ENCODE data around the gene CERCAM. TPM values are rescaled to one million over a fixed set of nuclear protein-coding genes. Genes with fewer than 3 reads are reported as not detected.

Gene CERCAM
- total RNA-seq, 1 donor from 2014 or later, result 14.0 TPM

DNA sequence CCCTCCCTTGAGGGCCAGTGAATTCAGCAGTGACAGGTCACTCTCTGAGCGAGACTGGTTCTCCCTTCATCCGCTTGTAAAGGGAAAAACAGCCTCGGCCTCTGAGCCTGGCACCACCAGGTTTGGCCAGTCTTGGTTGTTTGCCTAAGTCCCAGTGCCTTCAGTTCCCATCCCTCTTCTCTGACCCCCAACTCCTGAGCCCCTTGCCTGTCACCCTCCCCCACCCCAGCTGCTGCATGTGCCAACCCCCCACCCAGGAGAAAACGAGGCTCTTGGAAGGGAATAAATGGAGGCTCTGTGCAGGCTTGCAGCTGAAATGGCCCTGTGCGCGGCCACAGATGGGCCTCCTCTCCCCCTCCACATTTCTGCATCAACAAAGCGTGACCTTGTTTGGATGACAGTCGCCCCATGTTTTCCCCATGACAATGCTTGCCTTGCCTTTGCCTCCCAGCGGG, 46.4 kb upstream of the CERCAM start:
- TF ChIP-seq, protein P1, sequence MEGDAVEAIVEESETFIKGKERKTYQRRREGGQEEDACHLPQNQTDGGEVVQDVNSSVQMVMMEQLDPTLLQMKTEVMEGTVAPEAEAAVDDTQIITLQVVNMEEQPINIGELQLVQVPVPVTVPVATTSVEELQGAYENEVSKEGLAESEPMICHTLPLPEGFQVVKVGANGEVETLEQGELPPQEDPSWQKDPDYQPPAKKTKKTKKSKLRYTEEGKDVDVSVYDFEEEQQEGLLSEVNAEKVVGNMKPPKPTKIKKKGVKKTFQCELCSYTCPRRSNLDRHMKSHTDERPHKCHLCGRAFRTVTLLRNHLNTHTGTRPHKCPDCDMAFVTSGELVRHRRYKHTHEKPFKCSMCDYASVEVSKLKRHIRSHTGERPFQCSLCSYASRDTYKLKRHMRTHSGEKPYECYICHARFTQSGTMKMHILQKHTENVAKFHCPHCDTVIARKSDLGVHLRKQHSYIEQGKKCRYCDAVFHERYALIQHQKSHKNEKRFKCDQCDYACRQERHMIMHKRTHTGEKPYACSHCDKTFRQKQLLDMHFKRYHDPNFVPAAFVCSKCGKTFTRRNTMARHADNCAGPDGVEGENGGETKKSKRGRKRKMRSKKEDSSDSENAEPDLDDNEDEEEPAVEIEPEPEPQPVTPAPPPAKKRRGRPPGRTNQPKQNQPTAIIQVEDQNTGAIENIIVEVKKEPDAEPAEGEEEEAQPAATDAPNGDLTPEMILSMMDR (IDR thresholded peaks at IDR 0.05), result no peak
- DNase-seq (no peak), ATAC-seq (no peak)
- H3K9me3 ChIP-seq, result no peaks in the 10 kb centered on the region
- no peak overlapping the region for H3K4me3 ChIP-seq
- no peak overlapping the region for H3K27ac ChIP-seq
- peaks cover 31% of the 10 kb centered on the region for H3K36me3 ChIP-seq
- intact Hi-C loops (cut with DNase I), result no loop called here
- no peaks in the 10 kb centered on the region for H3K27me3 ChIP-seq
- H3K4me1 ChIP-seq, result peaks cover 18% of the 10 kb centered on the region

DNA sequence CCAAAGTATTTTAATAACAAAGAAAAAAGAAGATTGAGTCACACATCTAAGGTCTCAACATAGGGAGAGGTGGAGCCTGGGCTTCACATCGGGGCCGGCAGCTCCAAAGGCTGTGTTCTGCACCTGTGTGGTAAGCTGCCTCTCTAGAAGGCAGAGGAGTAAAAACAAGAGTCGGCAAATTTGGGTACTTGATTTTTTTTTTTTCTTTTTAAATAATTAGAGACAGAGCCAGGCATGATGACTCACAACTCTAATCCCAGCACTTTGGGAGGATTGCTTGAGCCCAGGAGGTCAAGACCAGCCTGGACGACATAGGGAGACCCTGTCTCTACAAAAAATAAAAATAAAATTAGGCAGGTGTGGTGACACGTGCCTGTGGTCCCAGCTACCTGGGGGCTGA, 44.8 kb upstream of the CERCAM start:
- Histone ChIP-seq H3K36me3 (peaks cover 42% of the 10 kb centered on the region), H3K4me3 (no peak overlapping the region)
- intact Hi-C loops (cut with DNase I), result no loop called here

DNA sequence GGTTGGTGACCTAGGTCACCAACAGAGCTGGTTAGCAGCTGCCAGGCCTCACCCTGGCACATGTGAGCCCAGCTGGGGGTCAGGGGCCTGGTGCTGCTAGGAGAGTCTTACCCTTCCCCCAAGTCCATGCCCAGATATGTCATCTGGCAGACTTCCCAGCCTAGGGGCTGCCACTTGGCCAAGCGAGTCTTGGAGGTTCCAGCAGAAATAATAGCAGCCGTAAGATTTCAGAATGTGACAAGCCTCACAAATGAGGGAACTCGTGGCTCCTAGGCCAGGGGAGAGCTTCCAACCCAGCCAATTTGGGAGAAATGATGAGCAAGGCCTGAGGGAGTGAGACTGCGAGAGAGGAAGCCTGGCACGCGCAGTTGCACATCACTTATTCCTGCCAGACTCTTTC, 38.4 kb upstream of the CERCAM start:
- Histone ChIP-seq H3K9me3 (no peaks in the 10 kb centered on the region), H3K4me1 (no peaks in the 10 kb centered on the region), H3K27me3 (no peaks in the 10 kb centered on the region), H3K27ac (no peak overlapping the region), H3K4me3 (no peak overlapping the region), H3K36me3 (peaks cover 60% of the 10 kb centered on the region)
- intact Hi-C loops (cut with DNase I), result no loop called here
- no peak for ATAC-seq
- TF ChIP-seq, protein P1 (IDR thresholded peaks at IDR 0.05), result no peak
- no peak for DNase-seq

More for the DNA sequence above, 44.8 kb upstream of the CERCAM start:
- H3K4me1 ChIP-seq, result peaks cover 13% of the 10 kb centered on the region
- no peaks in the 10 kb centered on the region for H3K27me3 ChIP-seq
- DNase-seq (no peak), ATAC-seq (no peak)
- H3K27ac ChIP-seq, result no peak overlapping the region
- TF ChIP-seq, protein P1 (IDR thresholded peaks at IDR 0.05), result no peak
- no peaks in the 10 kb centered on the region for H3K9me3 ChIP-seq

DNA sequence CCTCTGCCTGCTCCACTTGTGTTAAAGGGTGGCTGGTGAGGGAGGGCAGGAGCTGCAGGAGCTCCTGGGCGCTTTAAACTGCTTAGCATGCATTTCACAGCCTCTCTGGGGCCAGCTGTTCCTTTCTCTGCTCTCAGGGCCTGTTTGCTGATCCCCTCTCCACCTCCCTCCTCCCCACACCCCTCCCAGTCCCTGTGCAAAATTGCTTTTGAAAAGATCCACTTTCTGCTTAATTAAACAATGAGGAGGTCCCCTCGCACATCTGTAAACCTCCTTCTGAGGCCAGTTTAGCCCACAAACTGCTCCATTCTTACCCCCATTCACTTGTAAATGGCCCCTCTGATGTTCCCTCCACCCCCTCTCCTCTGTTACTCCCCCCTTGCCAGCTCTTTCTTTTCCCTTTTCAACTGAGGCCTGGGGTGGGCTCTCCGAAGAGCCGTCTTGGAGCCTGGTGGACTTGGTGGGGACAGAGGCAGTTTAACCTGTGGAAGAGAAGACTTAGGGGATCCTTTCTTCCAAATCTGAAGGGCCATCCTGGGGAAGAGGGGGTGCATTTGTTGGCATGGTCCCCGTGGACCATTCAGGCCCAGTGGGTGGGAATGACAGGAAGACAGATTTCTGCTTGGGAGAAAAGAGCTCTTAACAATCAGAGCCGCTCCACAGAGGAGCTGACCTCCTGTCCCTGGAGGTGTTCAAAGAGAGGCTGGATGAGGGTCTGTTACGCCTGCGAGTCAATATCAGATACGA, 37.5 kb upstream of the CERCAM start:
- no peak for ATAC-seq
- DNase-seq, result no peak
- Histone ChIP-seq H3K4me1 (no peaks in the 10 kb centered on the region), H3K4me3 (no peak overlapping the region), H3K27ac (no peak overlapping the region), H3K36me3 (peaks cover 64% of the 10 kb centered on the region), H3K27me3 (no peaks in the 10 kb centered on the region), H3K9me3 (no peaks in the 10 kb centered on the region)
- TF ChIP-seq, protein P1 (IDR thresholded peaks at IDR 0.05), result no peak
- intact Hi-C loops (cut with DNase I), result no loop called here

DNA sequence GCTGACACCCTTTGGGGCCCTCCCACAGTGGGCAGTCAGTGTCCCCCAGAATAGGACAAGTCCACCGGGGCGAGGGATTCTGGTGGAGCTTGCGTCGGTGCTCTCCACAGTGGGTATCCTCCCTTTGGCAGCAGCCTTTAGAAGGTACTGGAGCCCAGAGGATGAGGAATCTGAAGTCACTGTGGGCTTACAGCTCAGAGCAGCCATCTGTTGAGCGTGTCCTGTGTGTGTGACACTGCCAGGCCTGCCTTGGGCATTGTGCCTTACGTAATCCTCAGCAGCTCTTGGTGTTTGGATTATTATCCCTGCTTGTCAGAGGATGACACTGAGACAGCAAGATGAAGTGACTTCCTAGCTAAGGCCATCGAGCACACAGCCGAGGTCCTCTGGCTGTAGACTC, 36.9 kb upstream of the CERCAM start:
- H3K4me3 ChIP-seq, result no peak overlapping the region
- H3K4me1 ChIP-seq, result no peaks in the 10 kb centered on the region
- ATAC-seq (no peak), DNase-seq (no peak)
- no peaks in the 10 kb centered on the region for H3K27me3 ChIP-seq
- TF ChIP-seq, protein P1 (IDR thresholded peaks at IDR 0.05), result no peak
- intact Hi-C loops (cut with DNase I), result no loop called here
- no peaks in the 10 kb centered on the region for H3K9me3 ChIP-seq
- H3K27ac ChIP-seq, result no peak overlapping the region
- H3K36me3 ChIP-seq, result peaks cover 64% of the 10 kb centered on the region

Measured in upper lobe of right lung (tissue), 1 donor.